ENCODE data around the gene GAL3ST1.
"Not testable (repeated sequence)": the region's sequence is repeated elsewhere in the genome, so short reads cannot be mapped to it uniquely, and the experiment has no call there.

Gene GAL3ST1

GRCh38 chr22:30553971-30554370 lies 20.5 kb downstream of the GAL3ST1 start:
- no peak overlapping the region for H3K4me2 ChIP-seq (ENCODE audit: insufficient read depth, low read length, poor library complexity, severe bottlenecking)
- H3K18ac ChIP-seq (ENCODE audit: low read length): no peak overlapping the region
- WGBS, 2 donors (ENCODE audit: extremely low coverage in 2 of 2, insufficient read length in 2 of 2, insufficient replicate concordance in 1 of 2): no CpG with 5 or more reads among the region's 7 CpGs
- no peaks in the 10 kb centered on the region for H3K36me3 ChIP-seq (replicated peaks in 1 of 2; ENCODE audit: control insufficient read depth in 2 of 2, insufficient read depth in 2 of 2, low read length in 2 of 2)
- H2BK120ac ChIP-seq (ENCODE audit: low read depth, low read length): no peak overlapping the region
- no peak overlapping the region for H4K8ac ChIP-seq (ENCODE audit: low read depth, low read length)
- no peak overlapping the region for H4K91ac ChIP-seq (ENCODE audit: low read depth, low read length, poor library complexity)
- H3K9me3 ChIP-seq (replicated peaks in 1 of 2; ENCODE audit: control insufficient read depth in 2 of 2, insufficient read depth in 1 of 2, low read depth in 1 of 2, low read length in 2 of 2): no peaks in the 10 kb centered on the region
- no peak overlapping the region for H3K4me3 ChIP-seq (ENCODE audit: low read length in 2 of 2)
- H3K4ac ChIP-seq (ENCODE audit: low read length): no peak overlapping the region
- H2AK5ac ChIP-seq (ENCODE audit: low read depth, low read length): no peak overlapping the region
- no peak overlapping the region for H3K9ac ChIP-seq (ENCODE audit: low read depth, low read length, poor library complexity)
- H2BK5ac ChIP-seq (ENCODE audit: low read length): no peak overlapping the region
- H3K23ac ChIP-seq (ENCODE audit: low read depth, low read length, poor library complexity): no peak overlapping the region
- no peak overlapping the region for H3K27ac ChIP-seq (replicated peaks; ENCODE audit: low read length)
- no peaks in the 10 kb centered on the region for H3K79me1 ChIP-seq (ENCODE audit: low read depth, low read length)
- H2BK12ac ChIP-seq (ENCODE audit: low read length): no peak overlapping the region
- no peak overlapping the region for H2AFZ ChIP-seq (ENCODE audit: low read length)
- H3K14ac ChIP-seq (ENCODE audit: low read length): no peak overlapping the region
- H3K4me1 ChIP-seq (ENCODE audit: control insufficient read depth in 2 of 2, insufficient read depth in 1 of 2, low read depth in 1 of 2, low read length in 2 of 2): no peaks in the 10 kb centered on the region
- H2BK15ac ChIP-seq (ENCODE audit: low read length): no peak overlapping the region
- H3K27me3 ChIP-seq (ENCODE audit: control insufficient read depth in 3 of 3, insufficient read depth in 3 of 3, low read depth in 1 of 3, low read length in 3 of 3): no peaks in the 10 kb centered on the region
- DNase-seq (ENCODE audit: low spot score): no peak

GRCh38 chr22:30552719-30553118 lies 21.7 kb downstream of the GAL3ST1 start:
- Histone ChIP-seq H3K9ac (ENCODE audit: low read depth, low read length, poor library complexity) (no peak overlapping the region), H3K79me1 (ENCODE audit: low read depth, low read length) (no peaks in the 10 kb centered on the region), H2BK120ac (ENCODE audit: low read depth, low read length) (no peak overlapping the region), H3K14ac (ENCODE audit: low read length) (no peak overlapping the region), H3K4me2 (ENCODE audit: insufficient read depth, low read length, poor library complexity, severe bottlenecking) (no peak overlapping the region), H3K18ac (ENCODE audit: low read length) (no peak overlapping the region), H3K27me3 (ENCODE audit: control insufficient read depth in 3 of 3, insufficient read depth in 3 of 3, low read depth in 1 of 3, low read length in 3 of 3) (no peaks in the 10 kb centered on the region), H3K4me3 (ENCODE audit: low read length in 2 of 2) (no peak overlapping the region), H3K9me3 (replicated peaks in 1 of 2; ENCODE audit: control insufficient read depth in 2 of 2, insufficient read depth in 1 of 2, low read depth in 1 of 2, low read length in 2 of 2) (no peaks in the 10 kb centered on the region), H2BK5ac (ENCODE audit: low read length) (no peak overlapping the region), H2BK15ac (ENCODE audit: low read length) (no peak overlapping the region), H4K91ac (ENCODE audit: low read depth, low read length, poor library complexity) (no peak overlapping the region), H2AK5ac (ENCODE audit: low read depth, low read length) (no peak overlapping the region), H3K36me3 (replicated peaks in 1 of 2; ENCODE audit: control insufficient read depth in 2 of 2, insufficient read depth in 2 of 2, low read length in 2 of 2) (no peaks in the 10 kb centered on the region), H3K4me1 (ENCODE audit: control insufficient read depth in 2 of 2, insufficient read depth in 1 of 2, low read depth in 1 of 2, low read length in 2 of 2) (no peaks in the 10 kb centered on the region), H2BK12ac (ENCODE audit: low read length) (no peak overlapping the region), H4K8ac (ENCODE audit: low read depth, low read length) (no peak overlapping the region), H2AFZ (ENCODE audit: low read length) (no peak overlapping the region), H3K23ac (ENCODE audit: low read depth, low read length, poor library complexity) (no peak overlapping the region), H3K4ac (ENCODE audit: low read length) (no peak overlapping the region), H3K27ac (replicated peaks; ENCODE audit: low read length) (no peak overlapping the region)
- WGBS, 2 donors (ENCODE audit: extremely low coverage in 2 of 2, insufficient read length in 2 of 2, insufficient replicate concordance in 1 of 2): no CpG with 5 or more reads among the region's 1 CpG
- DNase-seq (ENCODE audit: low spot score): no peak

GRCh38 chr22:30551813-30552212 lies 22.7 kb downstream of the GAL3ST1 start:
- no CpG with 5 or more reads among the region's 3 CpGs for WGBS, 2 donors (ENCODE audit: extremely low coverage in 2 of 2, insufficient read length in 2 of 2, insufficient replicate concordance in 1 of 2)
- H2AK5ac ChIP-seq (ENCODE audit: low read depth, low read length); H3K4me1 ChIP-seq (ENCODE audit: control insufficient read depth in 2 of 2, insufficient read depth in 1 of 2, low read depth in 1 of 2, low read length in 2 of 2); H3K9me3 ChIP-seq (replicated peaks in 1 of 2; ENCODE audit: control insufficient read depth in 2 of 2, insufficient read depth in 1 of 2, low read depth in 1 of 2, low read length in 2 of 2); H2BK12ac ChIP-seq (ENCODE audit: low read length); H4K8ac ChIP-seq (ENCODE audit: low read depth, low read length); H3K23ac ChIP-seq (ENCODE audit: low read depth, low read length, poor library complexity); H3K9ac ChIP-seq (ENCODE audit: low read depth, low read length, poor library complexity); H3K4me2 ChIP-seq (ENCODE audit: insufficient read depth, low read length, poor library complexity, severe bottlenecking); DNase-seq (ENCODE audit: low spot score); H2BK120ac ChIP-seq (ENCODE audit: low read depth, low read length); H3K18ac ChIP-seq (ENCODE audit: low read length); H3K27me3 ChIP-seq (ENCODE audit: control insufficient read depth in 3 of 3, insufficient read depth in 3 of 3, low read depth in 1 of 3, low read length in 3 of 3); H4K91ac ChIP-seq (ENCODE audit: low read depth, low read length, poor library complexity); H3K4me3 ChIP-seq (ENCODE audit: low read length in 2 of 2); H3K14ac ChIP-seq (ENCODE audit: low read length); H3K4ac ChIP-seq (ENCODE audit: low read length); H3K36me3 ChIP-seq (replicated peaks in 1 of 2; ENCODE audit: control insufficient read depth in 2 of 2, insufficient read depth in 2 of 2, low read length in 2 of 2); H2AFZ ChIP-seq (ENCODE audit: low read length); H3K79me1 ChIP-seq (ENCODE audit: low read depth, low read length); H3K27ac ChIP-seq (replicated peaks; ENCODE audit: low read length); H2BK15ac ChIP-seq (ENCODE audit: low read length); H2BK5ac ChIP-seq (ENCODE audit: low read length): not testable (repeated sequence)

GRCh38 chr22:30547188-30547587 lies 27.3 kb downstream of the GAL3ST1 start:
- Histone ChIP-seq H2BK120ac (ENCODE audit: low read depth, low read length) (no peak overlapping the region), H3K27me3 (ENCODE audit: control insufficient read depth in 3 of 3, insufficient read depth in 3 of 3, low read depth in 1 of 3, low read length in 3 of 3) (peaks cover 0 to 2% (median 0%) of the 10 kb centered on the region in 3 experiments), H3K9me3 (replicated peaks in 1 of 2; ENCODE audit: control insufficient read depth in 2 of 2, insufficient read depth in 1 of 2, low read depth in 1 of 2, low read length in 2 of 2) (peaks cover 2 to 11% of the 10 kb centered on the region in 2 donors), H2AK5ac (ENCODE audit: low read depth, low read length) (no peak overlapping the region), H3K4me1 (ENCODE audit: control insufficient read depth in 2 of 2, insufficient read depth in 1 of 2, low read depth in 1 of 2, low read length in 2 of 2) (peaks cover 6 to 7% of the 10 kb centered on the region in 2 donors), H3K18ac (ENCODE audit: low read length) (peak overlapping the region; percentile 53), H3K4me3 (ENCODE audit: low read length in 2 of 2) (no peak overlapping the region), H3K27ac (replicated peaks; ENCODE audit: low read length) (no peak overlapping the region), H2BK15ac (ENCODE audit: low read length) (no peak overlapping the region), H2AFZ (ENCODE audit: low read length) (peak overlapping the region; percentile 42), H2BK12ac (ENCODE audit: low read length) (no peak overlapping the region), H4K8ac (ENCODE audit: low read depth, low read length) (no peak overlapping the region), H3K4ac (ENCODE audit: low read length) (no peak overlapping the region), H3K9ac (ENCODE audit: low read depth, low read length, poor library complexity) (no peak overlapping the region), H3K23ac (ENCODE audit: low read depth, low read length, poor library complexity) (no peak overlapping the region), H3K36me3 (replicated peaks in 1 of 2; ENCODE audit: control insufficient read depth in 2 of 2, insufficient read depth in 2 of 2, low read length in 2 of 2) (no peaks in the 10 kb centered on the region), H4K91ac (ENCODE audit: low read depth, low read length, poor library complexity) (no peak overlapping the region), H3K4me2 (ENCODE audit: insufficient read depth, low read length, poor library complexity, severe bottlenecking) (no peak overlapping the region), H3K79me1 (ENCODE audit: low read depth, low read length) (no peaks in the 10 kb centered on the region), H3K14ac (ENCODE audit: low read length) (no peak overlapping the region), H2BK5ac (ENCODE audit: low read length) (no peak overlapping the region)
- DNase-seq (ENCODE audit: low spot score): no peak
- WGBS, 2 donors (ENCODE audit: extremely low coverage in 2 of 2, insufficient read length in 2 of 2, insufficient replicate concordance in 1 of 2): no CpG with 5 or more reads among the region's 4 CpGs

Measured in neuronal stem cell (in vitro differentiated cells).